Esophagus muscularis mucosa (tissue), 3 donors: ENCODE measurements around the gene SLC16A5.

Experiments used
- CTCF ChIP-seq, 3 experiments: fragments of 200-600 bp in 2 of 3; fragments of 450-650 bp in 1 of 3; sonication (generic) in 2 of 3; IDR thresholded peaks; one replicate each; pipeline ENCODE4 v1.5.1; 2017 to 2019; ENCODE audit warnings: antibody characterized with exemption in 3 of 3, mild to moderate bottlenecking in 2 of 3, moderate library complexity in 1 of 3
- POLR2A ChIP-seq: fragments of 450-650 bp; IDR thresholded peaks from one replicate; pipeline ENCODE4 v1.6.1; 2017; ENCODE audit warnings: antibody characterized with exemption, moderate library complexity, mild to moderate bottlenecking, low read depth
- POLR2AphosphoS5 ChIP-seq, 2 donors: sonication (generic); formaldehyde crosslinking; IDR thresholded peaks; one replicate each; pipeline ENCODE4 v1.6.1; 2017; ENCODE audit warnings: antibody characterized with exemption in 2 of 2

- TF ChIP-seq CTCF (IDR thresholded peaks at IDR 0.05) (no peak), POLR2AphosphoS5 (IDR thresholded peaks at IDR 0.05) (no peak), POLR2A (no peak)
Observed at GRCh38 chr17:75126954-75127353, 39.2 kb downstream of the SLC16A5 start.
